DND-41 (cell line): Measurements from ENCODE around the gene MBD6.

Experiments used
- ATAC-seq: fragments of 200-7000 bp; cut with Tn5 transposase; 3 replicates; pipeline ENCODE4 v1.9.1; 2021; ENCODE audit warnings: low read depth; ENCODE audit not compliant: insufficient read depth
- DNase-seq: peaks from one replicate; pipeline ENCODE4 v3.0.0-alpha.2; 2020
- H2AFZ ChIP-seq: 2 replicates; pipeline ENCODE4 v1.6.0; 2012; ENCODE audit warnings: low read depth, low read length
- H3K27ac ChIP-seq: 2 replicates; pipeline ENCODE4 v1.5.1; 2012; ENCODE audit warnings: low read length, inconsistent platforms
- H3K27me3 ChIP-seq: fragments of 200-600 bp; sonication (generic); 2 replicates; pipeline ENCODE4 v1.6.0; 2012; ENCODE audit warnings: low read length, mild to moderate bottlenecking, inconsistent platforms; ENCODE audit not compliant: insufficient read depth, poor library complexity
- H3K36me3 ChIP-seq: 2 replicates; pipeline ENCODE4 v1.5.1; 2012; ENCODE audit warnings: low read length, inconsistent platforms; ENCODE audit not compliant: insufficient read depth
- H3K4me1 ChIP-seq: 2 replicates; pipeline ENCODE4 v1.5.1; 2012; ENCODE audit warnings: mild to moderate bottlenecking, low read length; ENCODE audit not compliant: insufficient read depth
- H3K4me2 ChIP-seq: 2 replicates; pipeline ENCODE4 v1.6.0; 2012; ENCODE audit warnings: mild to moderate bottlenecking, moderate library complexity, low read length, inconsistent platforms; ENCODE audit not compliant: insufficient read depth
- H3K4me3 ChIP-seq, 2 experiments: fragments of 200-600 bp in 1 of 2; shearing (Covaris generic) in 1 of 2; 2 replicates each; pipeline ENCODE4 v1.5.1; 2012 to 2016; ENCODE audit warnings: inconsistent platforms in 2 of 2, low read length in 2 of 2, mild to moderate bottlenecking in 2 of 2, low read depth in 1 of 2, moderate library complexity in 1 of 2
- H3K79me2 ChIP-seq: 2 replicates; pipeline ENCODE4 v1.6.0; 2012; ENCODE audit warnings: low read length, inconsistent platforms; ENCODE audit not compliant: insufficient read depth
- H3K9ac ChIP-seq: 2 replicates; pipeline ENCODE4 v1.6.0; 2012; ENCODE audit warnings: low read depth, mild to moderate bottlenecking, inconsistent platforms, low read length, moderate library complexity
- H3K9me3 ChIP-seq: 2 replicates; pipeline ENCODE4 v1.5.1; 2012; ENCODE audit warnings: low read length, moderate library complexity, mild to moderate bottlenecking, inconsistent platforms; ENCODE audit not compliant: insufficient read depth, severe bottlenecking
- H4K20me1 ChIP-seq: 2 replicates; pipeline ENCODE4 v1.6.0; 2012; ENCODE audit warnings: low read length; ENCODE audit not compliant: insufficient read depth
- CTCF ChIP-seq: IDR thresholded peaks from 2 replicates; pipeline ENCODE4 v1.5.1; 2012; ENCODE audit warnings: borderline replicate concordance, low read length, moderate library complexity, mild to moderate bottlenecking; ENCODE audit not compliant: poor library complexity, severe bottlenecking; ENCODE audit errors: extremely low read depth
- EZH2 ChIP-seq: IDR thresholded peaks from 3 replicates; pipeline ENCODE4 v1.6.1; 2012; ENCODE audit warnings: borderline replicate concordance, low read depth, mild to moderate bottlenecking, moderate library complexity, low read length, inconsistent platforms; ENCODE audit not compliant: severe bottlenecking

Gene MBD6

GRCh38 chr12:57541717-57542116 is 19.1 kb downstream of the MBD6 start:
- DNase-seq = no peak
- H3K4me1 ChIP-seq = peaks cover 19% of the 10 kb centered on the region
- no peak overlapping the region for H3K27ac ChIP-seq
- no peaks in the 10 kb centered on the region for H3K9me3 ChIP-seq
- TF ChIP-seq EZH2 = no peak
- no peak for TF ChIP-seq CTCF
- H3K4me3 ChIP-seq = no peak overlapping the region
- peaks cover 37% of the 10 kb centered on the region for H3K79me2 ChIP-seq
- no peak overlapping the region for H2AFZ ChIP-seq
- H3K9ac ChIP-seq = no peak overlapping the region
- H4K20me1 ChIP-seq = peaks cover 17% of the 10 kb centered on the region; the same call in 1 of the 2 replicates
- H3K4me2 ChIP-seq = no peak overlapping the region
- no peaks in the 10 kb centered on the region for H3K27me3 ChIP-seq
- no peak for ATAC-seq
- peaks cover 61% of the 10 kb centered on the region for H3K36me3 ChIP-seq

- Histone ChIP-seq H3K9me3 (no peaks in the 10 kb centered on the region), H3K27ac (no peak overlapping the region), H3K4me2 (no peak overlapping the region), H3K4me3 (no peak overlapping the region), H4K20me1 (peaks cover 15% of the 10 kb centered on the region; the same call in 1 of the 2 replicates), H3K4me1 (peaks cover 26% of the 10 kb centered on the region), H3K27me3 (peaks cover 4% of the 10 kb centered on the region), H3K36me3 (peaks cover 50% of the 10 kb centered on the region), H3K9ac (no peak overlapping the region), H3K79me2 (peaks cover 36% of the 10 kb centered on the region), H2AFZ (no peak overlapping the region)
- DNase-seq (no peak), ATAC-seq (no peak)
- TF ChIP-seq EZH2 = no peak
- no peak for TF ChIP-seq CTCF
These were observed 21.0 kb downstream of the MBD6 start for GRCh38 chr12:57543581-57543980.

DNA sequence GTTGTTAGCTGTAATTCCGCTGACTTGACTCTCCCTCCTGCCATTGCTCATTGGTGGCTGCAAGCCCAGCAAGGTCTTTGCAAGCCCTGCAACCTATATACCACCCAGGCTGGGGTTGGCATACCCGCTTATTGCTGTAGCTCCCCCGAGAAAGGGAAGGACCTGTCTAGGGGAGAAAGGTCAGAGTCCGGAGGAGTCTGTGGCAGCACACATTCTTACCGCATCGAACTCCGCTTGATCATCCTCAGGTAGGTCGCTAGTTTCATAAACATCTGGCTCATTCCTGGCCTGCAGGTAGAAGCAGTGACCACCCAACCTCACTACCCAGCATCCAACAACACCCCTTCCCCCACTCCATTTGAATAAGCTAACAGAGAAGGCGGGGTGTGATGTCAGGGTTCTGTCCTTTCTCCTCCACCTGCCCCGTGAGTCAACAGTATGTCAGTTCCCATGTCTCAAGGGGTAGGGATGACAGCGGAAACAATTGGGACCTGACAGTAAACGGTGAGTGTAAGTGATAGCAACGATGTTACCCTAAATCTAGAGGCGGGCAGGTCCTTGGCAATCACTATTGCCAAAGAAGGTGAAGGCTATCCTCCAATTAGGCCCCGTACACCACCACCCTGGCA is 23.3 kb downstream of the MBD6 start:
- H2AFZ ChIP-seq = no peak overlapping the region
- H3K4me1 ChIP-seq = peaks cover 26% of the 10 kb centered on the region
- peaks cover 36% of the 10 kb centered on the region for H3K79me2 ChIP-seq

More for the DNA sequence above, 23.3 kb downstream of the MBD6 start:
- peak overlapping the region; percentile 75 for H3K27ac ChIP-seq
- H3K9me3 ChIP-seq = no peaks in the 10 kb centered on the region
- H3K4me3 ChIP-seq = peak overlapping the region; percentile 61 to 86
- H3K27me3 ChIP-seq = peaks cover 10% of the 10 kb centered on the region
- H3K36me3 ChIP-seq = peaks cover 28% of the 10 kb centered on the region
- TF ChIP-seq CTCF (no peak), EZH2 (no peak)
- H4K20me1 ChIP-seq = peaks cover 8% of the 10 kb centered on the region; the same call in 1 of the 2 replicates
- ATAC-seq (no peak), DNase-seq (no peak)
- peak overlapping the region; percentile 89 for H3K4me2 ChIP-seq
- peak overlapping the region; percentile 85 for H3K9ac ChIP-seq
